ENCODE data around the gene HELZ.

DNA sequence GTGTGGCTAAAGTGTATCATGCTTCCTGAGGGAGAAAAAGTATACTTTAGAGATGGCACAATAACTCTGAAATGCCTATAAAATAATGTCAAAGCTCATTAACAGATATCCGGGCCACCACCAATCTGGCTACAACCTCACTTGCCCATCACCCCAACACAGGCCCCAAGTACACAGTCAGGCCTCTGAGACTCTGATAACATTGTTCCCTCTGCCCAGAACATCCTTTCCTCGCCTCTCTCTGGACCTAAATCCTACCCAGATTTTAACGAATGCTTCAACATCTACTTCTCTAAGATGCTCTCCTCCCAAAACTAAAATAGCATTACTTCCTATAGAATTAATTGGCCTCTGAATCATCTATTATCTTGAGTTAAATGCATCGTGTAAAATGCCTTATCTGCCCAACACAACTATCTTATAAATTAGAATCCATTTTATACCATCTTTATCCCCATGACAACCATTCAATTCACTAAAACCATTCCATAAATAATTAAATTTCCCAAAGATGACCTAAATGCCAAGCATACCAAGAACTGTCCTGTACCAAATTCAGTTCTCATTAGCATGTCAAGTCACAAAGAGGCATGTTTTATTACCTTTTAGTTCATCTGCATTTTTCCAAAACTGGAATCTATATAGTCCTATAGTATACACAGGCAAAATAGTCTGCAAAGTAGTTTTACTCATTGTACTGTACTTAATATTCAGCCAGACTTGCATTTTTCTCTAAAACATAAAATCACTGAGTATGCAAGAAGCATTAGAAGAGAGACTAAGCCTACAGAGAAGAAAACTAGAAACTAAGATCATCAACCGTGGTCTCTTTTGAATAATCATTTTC is 15.7 kb downstream of the HELZ start:
- TF ChIP-seq, protein P1, sequence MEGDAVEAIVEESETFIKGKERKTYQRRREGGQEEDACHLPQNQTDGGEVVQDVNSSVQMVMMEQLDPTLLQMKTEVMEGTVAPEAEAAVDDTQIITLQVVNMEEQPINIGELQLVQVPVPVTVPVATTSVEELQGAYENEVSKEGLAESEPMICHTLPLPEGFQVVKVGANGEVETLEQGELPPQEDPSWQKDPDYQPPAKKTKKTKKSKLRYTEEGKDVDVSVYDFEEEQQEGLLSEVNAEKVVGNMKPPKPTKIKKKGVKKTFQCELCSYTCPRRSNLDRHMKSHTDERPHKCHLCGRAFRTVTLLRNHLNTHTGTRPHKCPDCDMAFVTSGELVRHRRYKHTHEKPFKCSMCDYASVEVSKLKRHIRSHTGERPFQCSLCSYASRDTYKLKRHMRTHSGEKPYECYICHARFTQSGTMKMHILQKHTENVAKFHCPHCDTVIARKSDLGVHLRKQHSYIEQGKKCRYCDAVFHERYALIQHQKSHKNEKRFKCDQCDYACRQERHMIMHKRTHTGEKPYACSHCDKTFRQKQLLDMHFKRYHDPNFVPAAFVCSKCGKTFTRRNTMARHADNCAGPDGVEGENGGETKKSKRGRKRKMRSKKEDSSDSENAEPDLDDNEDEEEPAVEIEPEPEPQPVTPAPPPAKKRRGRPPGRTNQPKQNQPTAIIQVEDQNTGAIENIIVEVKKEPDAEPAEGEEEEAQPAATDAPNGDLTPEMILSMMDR (IDR thresholded peaks at IDR 0.05; ENCODE audit: insufficient read depth, low read depth, low read length) = no peak
- no peak for TF ChIP-seq EZH2 (IDR thresholded peaks at IDR 0.05; ENCODE audit: insufficient read depth, low read length)
